Mucosa of stomach (tissue), 1 donor: ENCODE measurements around the gene GAS6.

Experiments
- H3K27me3 ChIP-seq: one replicate; pipeline ENCODE4 v1.7.0; 2013; ENCODE audit warnings: mild to moderate bottlenecking, low read length; ENCODE audit not compliant: control insufficient read depth, insufficient read depth
- H3K36me3 ChIP-seq: one replicate; pipeline ENCODE4 v1.7.0; 2013; ENCODE audit warnings: low read length; ENCODE audit not compliant: control insufficient read depth, insufficient read depth
- H3K4me1 ChIP-seq: one replicate; pipeline ENCODE4 v1.7.0; 2013; ENCODE audit warnings: mild to moderate bottlenecking, low read length; ENCODE audit not compliant: control insufficient read depth, insufficient read depth
- H3K4me3 ChIP-seq: one replicate; pipeline ENCODE4 v1.7.0; 2013; ENCODE audit warnings: low read length
- H3K9ac ChIP-seq: one replicate; pipeline ENCODE4 v1.7.0; 2013; ENCODE audit warnings: mild to moderate bottlenecking, low read length, moderate library complexity
- H3K9me3 ChIP-seq: one replicate; pipeline ENCODE4 v1.7.0; 2013; ENCODE audit warnings: mild to moderate bottlenecking, low read length, moderate library complexity; ENCODE audit not compliant: control insufficient read depth
- donor health status: Pancreatic carcinoma.

The GAS6 gene

GRCh38 chr13:113777311-113778260, 86.3 kb downstream of the GAS6 start:
- Histone ChIP-seq H3K4me3 (no peak overlapping the region), H3K9me3 (no peaks in the 10 kb centered on the region), H3K4me1 (no peaks in the 10 kb centered on the region), H3K36me3 (no peaks in the 10 kb centered on the region), H3K27me3 (peaks cover 17% of the 10 kb centered on the region), H3K9ac (no peak overlapping the region)

DNA sequence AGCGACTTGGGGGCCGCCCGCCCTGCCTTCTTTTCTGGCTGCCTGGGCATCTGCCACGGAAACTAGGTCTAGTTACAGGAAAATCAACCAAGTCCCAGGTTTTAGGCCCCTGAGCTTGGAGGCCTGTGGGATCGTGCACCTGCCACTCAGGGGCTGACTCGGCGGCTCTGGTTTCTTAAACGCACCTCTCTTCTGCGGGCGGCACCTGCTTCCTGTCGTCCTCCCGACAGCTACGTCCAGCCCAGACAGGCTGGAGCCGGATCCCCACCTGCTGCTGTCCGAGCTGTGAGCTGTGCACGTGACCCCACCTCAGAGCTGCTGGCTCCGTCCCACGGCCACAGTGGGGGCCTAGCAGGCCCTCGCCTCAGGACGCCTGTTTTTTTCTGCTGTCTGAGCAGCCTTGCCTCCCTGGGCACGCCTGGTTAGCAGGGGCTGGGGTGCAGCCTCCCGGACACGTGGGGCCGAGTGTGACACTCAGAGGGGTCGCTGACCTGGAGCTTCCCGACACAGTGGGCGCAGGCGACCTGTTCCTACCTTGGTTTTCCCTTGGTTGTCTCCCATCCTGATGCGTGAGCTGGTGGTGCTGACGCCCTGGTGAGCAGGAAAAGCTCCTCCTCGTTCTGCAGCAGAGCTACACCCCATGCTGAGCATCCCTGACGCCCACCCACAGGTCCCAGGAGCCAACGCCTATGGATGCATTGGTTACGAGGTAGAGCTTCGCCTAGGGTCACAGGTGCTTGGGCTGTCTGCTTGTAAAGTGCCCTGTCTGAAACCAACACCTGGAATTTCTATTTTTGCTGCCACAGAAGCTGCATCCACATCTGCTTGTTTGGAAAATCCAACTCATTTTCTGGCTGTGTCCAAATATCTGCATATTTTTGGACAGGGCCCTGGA, 87.4 kb downstream of the GAS6 start:
- H3K4me1 ChIP-seq: no peaks in the 10 kb centered on the region
- no peak overlapping the region for H3K9ac ChIP-seq
- H3K4me3 ChIP-seq: no peak overlapping the region
- no peaks in the 10 kb centered on the region for H3K36me3 ChIP-seq
- H3K27me3 ChIP-seq: peaks cover 17% of the 10 kb centered on the region
- no peaks in the 10 kb centered on the region for H3K9me3 ChIP-seq

DNA sequence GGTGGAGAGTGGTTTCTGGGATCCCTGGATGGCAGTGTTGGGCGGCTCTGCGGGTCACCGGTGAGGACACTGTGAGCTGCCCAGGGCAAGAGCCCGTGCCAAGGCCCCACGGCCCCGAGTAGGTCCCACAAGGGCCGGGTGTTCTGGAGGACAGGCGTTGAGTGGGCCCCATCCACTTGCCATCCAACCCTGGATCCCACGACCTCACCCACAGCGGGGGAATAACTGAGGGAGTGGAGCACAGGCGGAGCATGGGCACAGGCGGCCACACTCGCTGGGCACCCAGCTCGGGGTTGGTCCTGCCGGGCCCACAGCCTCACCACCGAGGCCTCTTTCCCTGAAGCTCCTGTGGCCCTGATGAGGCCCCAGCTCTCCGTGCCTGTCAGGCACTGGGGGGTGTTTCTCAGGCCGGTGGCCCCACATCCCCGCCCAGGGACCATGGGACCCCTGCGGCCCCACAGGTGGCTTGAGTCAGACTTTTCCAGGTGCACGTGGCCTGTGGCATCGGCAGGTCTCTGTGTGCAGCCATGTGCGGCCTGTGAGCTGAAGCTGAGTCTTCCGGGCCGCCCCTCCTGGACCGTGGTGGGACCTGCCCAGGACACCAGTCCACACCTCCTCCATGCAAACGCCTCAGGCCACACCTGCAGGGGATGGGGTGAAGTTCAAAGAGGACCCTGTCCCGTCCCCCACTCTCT, 88.3 kb downstream of the GAS6 start:
- H3K9ac ChIP-seq: no peak overlapping the region

DNA sequence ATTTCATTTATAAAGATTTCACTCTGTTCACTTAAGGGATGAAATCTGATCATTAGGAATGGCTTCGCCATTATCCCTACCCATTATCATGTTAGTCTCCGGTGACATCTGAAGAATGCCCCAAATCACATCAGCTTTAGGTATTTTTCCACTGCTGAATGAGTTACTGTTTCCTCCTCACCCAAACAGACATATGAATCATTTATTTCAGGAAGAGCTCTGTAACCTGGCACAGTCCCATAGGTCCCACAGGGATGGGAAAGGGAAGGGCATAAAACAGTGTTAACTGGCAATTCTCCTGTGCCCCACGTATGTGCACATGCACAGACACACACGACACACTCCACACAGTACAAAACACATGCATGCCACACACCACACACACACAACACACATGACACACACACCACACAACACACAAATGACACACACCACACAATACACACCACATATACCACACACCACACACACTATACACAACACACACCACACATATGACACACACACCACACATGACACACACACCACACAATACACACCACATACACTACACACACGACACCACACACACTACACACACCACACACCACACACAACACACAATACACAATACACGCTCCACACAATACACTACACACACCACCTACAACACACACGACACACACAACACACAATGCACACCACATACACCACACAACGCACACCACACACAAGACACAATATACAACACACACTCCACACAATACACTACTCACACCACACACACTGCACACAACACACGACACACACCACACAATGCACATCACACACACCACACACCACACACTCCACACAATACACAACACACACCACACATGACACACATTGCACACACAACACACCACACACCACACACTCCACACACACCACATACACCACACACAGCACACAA, 89.4 kb downstream of the GAS6 start:
- Histone ChIP-seq H3K9me3 (no peaks in the 10 kb centered on the region), H3K4me3 (no peak overlapping the region), H3K27me3 (peaks cover 17% of the 10 kb centered on the region), H3K9ac (no peak overlapping the region), H3K36me3 (no peaks in the 10 kb centered on the region), H3K4me1 (no peaks in the 10 kb centered on the region)

More for the DNA sequence above, 88.3 kb downstream of the GAS6 start:
- Histone ChIP-seq H3K4me1 (no peaks in the 10 kb centered on the region), H3K36me3 (no peaks in the 10 kb centered on the region), H3K27me3 (peaks cover 17% of the 10 kb centered on the region), H3K4me3 (no peak overlapping the region), H3K9me3 (no peaks in the 10 kb centered on the region)

DNA sequence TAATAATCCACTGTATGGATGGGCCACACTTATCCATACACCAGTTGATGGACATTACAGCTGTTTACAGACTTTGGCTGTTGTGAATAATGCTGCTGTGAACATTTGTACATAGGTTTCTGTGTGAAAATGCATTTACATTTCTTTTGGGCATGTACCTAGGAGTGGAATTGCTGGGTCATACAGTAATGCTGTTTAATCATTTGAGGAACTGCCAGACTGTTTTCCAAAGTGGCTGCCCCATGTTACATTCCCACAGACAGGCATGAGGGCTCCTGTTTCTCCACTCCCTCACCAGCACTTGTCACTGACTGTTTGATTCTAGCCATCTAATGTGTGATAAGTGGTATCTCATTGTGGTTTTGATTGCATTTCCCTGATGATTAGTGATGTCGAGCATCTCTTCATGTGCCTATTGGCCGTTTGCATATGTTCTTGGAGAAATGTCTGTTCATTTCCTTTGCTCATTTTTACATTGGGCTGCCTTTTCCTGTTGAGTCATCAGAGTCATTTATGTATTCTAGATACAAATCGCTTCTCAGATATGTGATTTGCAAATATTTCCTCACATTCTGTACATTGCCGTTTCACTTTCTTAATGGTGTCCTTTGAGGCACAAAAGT, 92.1 kb downstream of the GAS6 start:
- Histone ChIP-seq H3K9ac (no peak overlapping the region), H3K36me3 (no peaks in the 10 kb centered on the region), H3K9me3 (no peaks in the 10 kb centered on the region), H3K4me1 (no peaks in the 10 kb centered on the region), H3K27me3 (peaks cover 9% of the 10 kb centered on the region), H3K4me3 (no peak overlapping the region)

DNA sequence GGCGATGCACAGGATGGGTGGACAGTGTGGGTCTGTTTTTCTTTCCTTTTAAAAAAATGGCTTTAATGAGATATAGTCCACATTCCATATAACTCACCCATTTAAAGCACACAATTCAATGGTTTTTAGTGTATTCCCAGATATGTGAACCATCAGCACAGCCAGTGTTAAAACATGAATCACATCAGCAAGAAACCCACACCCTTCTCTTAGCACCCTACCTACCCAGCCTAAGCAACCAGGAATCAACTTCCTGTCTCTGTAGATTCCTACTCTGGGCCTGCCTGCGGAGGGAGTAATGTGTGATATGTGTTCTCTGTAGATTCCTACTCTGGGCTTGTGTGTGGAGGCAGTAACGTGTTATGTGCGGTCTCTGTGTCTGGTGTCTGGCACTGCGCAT, 92.9 kb downstream of the GAS6 start:
- no peaks in the 10 kb centered on the region for H3K9me3 ChIP-seq
- no peaks in the 10 kb centered on the region for H3K36me3 ChIP-seq
- no peaks in the 10 kb centered on the region for H3K4me1 ChIP-seq
- H3K9ac ChIP-seq: no peak overlapping the region
- H3K27me3 ChIP-seq: peaks cover under 1% of the 10 kb centered on the region
- no peak overlapping the region for H3K4me3 ChIP-seq
